Measurements from ENCODE around the gene HBS1L.

Gene HBS1L

GRCh38 chr6:134945045-134945444 lies 109.6 kb downstream of the HBS1L start:
- Histone ChIP-seq H3K9me2 (replicated peaks; ENCODE audit: control insufficient read depth, low read length) (no peaks in the 10 kb centered on the region), H3K4me1 (ENCODE audit: control insufficient read depth, low read length) (no peaks in the 10 kb centered on the region), H3K9me3 (ENCODE audit: control insufficient read depth, insufficient read depth, low read length) (no peaks in the 10 kb centered on the region; the same call in 1 of the 2 replicates), H3K4me3 (ENCODE audit: low read length) (no peak overlapping the region), H3K27me3 (ENCODE audit: control insufficient read depth, low read length) (peaks cover 3% of the 10 kb centered on the region; the same call in 1 of the 2 replicates), H3K79me2 (ENCODE audit: control insufficient read depth, low read length) (no peaks in the 10 kb centered on the region), H3F3A (ENCODE audit: control insufficient read depth, insufficient read depth) (no peaks in the 10 kb centered on the region), H4K20me1 (ENCODE audit: control insufficient read depth, insufficient read depth, low read depth, low read length) (no peaks in the 10 kb centered on the region), H3K36me3 (ENCODE audit: control insufficient read depth, low read length) (no peaks in the 10 kb centered on the region), H3K27ac (ENCODE audit: low read depth, low read length) (no peak overlapping the region), H3K4me2 (ENCODE audit: low read length) (no peak overlapping the region)
- TF ChIP-seq CTCF (IDR thresholded peaks at IDR 0.05; ENCODE audit: low read depth, low read length, poor library complexity, severe bottlenecking) (no peak), EZH2phosphoT487 (IDR thresholded peaks at IDR 0.05; ENCODE audit: borderline replicate concordance, low read length) (no peak)

- no peaks in the 10 kb centered on the region for H3F3A ChIP-seq (ENCODE audit: control insufficient read depth, insufficient read depth)
- no peaks in the 10 kb centered on the region for H3K79me2 ChIP-seq (ENCODE audit: control insufficient read depth, low read length)
- no peaks in the 10 kb centered on the region for H4K20me1 ChIP-seq (ENCODE audit: control insufficient read depth, insufficient read depth, low read depth, low read length)
- TF ChIP-seq CTCF (IDR thresholded peaks at IDR 0.05; ENCODE audit: low read depth, low read length, poor library complexity, severe bottlenecking) (no peak), EZH2phosphoT487 (IDR thresholded peaks at IDR 0.05; ENCODE audit: borderline replicate concordance, low read length) (no peak)
- no peak overlapping the region for H3K4me3 ChIP-seq (ENCODE audit: low read length)
- H3K4me1 ChIP-seq (ENCODE audit: control insufficient read depth, low read length) = no peaks in the 10 kb centered on the region
- no peaks in the 10 kb centered on the region; the same call in 1 of the 2 replicates for H3K9me3 ChIP-seq (ENCODE audit: control insufficient read depth, insufficient read depth, low read length)
- no peak overlapping the region for H3K4me2 ChIP-seq (ENCODE audit: low read length)
- H3K27me3 ChIP-seq (ENCODE audit: control insufficient read depth, low read length) = no peaks in the 10 kb centered on the region
- H3K27ac ChIP-seq (ENCODE audit: low read depth, low read length) = no peak overlapping the region
- H3K9me2 ChIP-seq (replicated peaks; ENCODE audit: control insufficient read depth, low read length) = no peaks in the 10 kb centered on the region
- H3K36me3 ChIP-seq (ENCODE audit: control insufficient read depth, low read length) = no peaks in the 10 kb centered on the region
Observed at GRCh38 chr6:134943522-134944111, 111.0 kb downstream of the HBS1L start.

GRCh38 chr6:134938896-134939295 lies 115.7 kb downstream of the HBS1L start:
- no peak for TF ChIP-seq EZH2phosphoT487 (IDR thresholded peaks at IDR 0.05; ENCODE audit: borderline replicate concordance, low read length)
- TF ChIP-seq CTCF (IDR thresholded peaks at IDR 0.05; ENCODE audit: low read depth, low read length, poor library complexity, severe bottlenecking) = no peak
- no peak overlapping the region for H3K27ac ChIP-seq (ENCODE audit: low read depth, low read length)
- no peak overlapping the region for H3K4me3 ChIP-seq (ENCODE audit: low read length)
- H3K36me3 ChIP-seq (ENCODE audit: control insufficient read depth, low read length) = no peaks in the 10 kb centered on the region
- no peaks in the 10 kb centered on the region for H3K79me2 ChIP-seq (ENCODE audit: control insufficient read depth, low read length)
- no peaks in the 10 kb centered on the region for H3F3A ChIP-seq (ENCODE audit: control insufficient read depth, insufficient read depth)
- no peaks in the 10 kb centered on the region for H3K4me1 ChIP-seq (ENCODE audit: control insufficient read depth, low read length)
- H3K9me2 ChIP-seq (replicated peaks; ENCODE audit: control insufficient read depth, low read length) = no peaks in the 10 kb centered on the region
- H3K9me3 ChIP-seq (ENCODE audit: control insufficient read depth, insufficient read depth, low read length) = no peaks in the 10 kb centered on the region
- no peak overlapping the region for H3K4me2 ChIP-seq (ENCODE audit: low read length)
- no peaks in the 10 kb centered on the region for H4K20me1 ChIP-seq (ENCODE audit: control insufficient read depth, insufficient read depth, low read depth, low read length)
- H3K27me3 ChIP-seq (ENCODE audit: control insufficient read depth, low read length) = no peaks in the 10 kb centered on the region
